Body of pancreas (tissue), 4 donors: ENCODE measurements around the gene HS1BP3.

ENCODE experiments used
- CTCF ChIP-seq, 7 experiments: fragments of 450-650 bp in 4 of 7; fragments of 200-600 bp in 3 of 7; sonication (generic) in 3 of 7; IDR thresholded peaks; one replicate each; pipeline ENCODE4 v1.5.1; 2016 to 2019; ENCODE audit warnings: antibody characterized with exemption in 7 of 7
- POLR2A ChIP-seq, 3 donors: fragments of 450-650 bp; IDR thresholded peaks; one replicate each; pipeline ENCODE4 v1.6.1; 2016; ENCODE audit warnings: antibody characterized with exemption in 3 of 3, mild to moderate bottlenecking in 2 of 3

- TF ChIP-seq CTCF (IDR thresholded peaks at IDR 0.05) (no peak), POLR2A (IDR thresholded peaks at IDR 0.05) (no peak)
These were observed 19.9 kb downstream of the HS1BP3 start for GRCh38 chr2:20630967-20631366.
